DMS53 treated with DMSO at 0.1 percent for 48 hours (cell line): ENCODE measurements around the gene THADA.

Experiments
- DNase-seq: peaks from one replicate; lab custom pipeline; 2025; ENCODE audit not compliant: unreplicated experiment; lab: John Stamatoyannopoulos, UW

THADA gene

DNA sequence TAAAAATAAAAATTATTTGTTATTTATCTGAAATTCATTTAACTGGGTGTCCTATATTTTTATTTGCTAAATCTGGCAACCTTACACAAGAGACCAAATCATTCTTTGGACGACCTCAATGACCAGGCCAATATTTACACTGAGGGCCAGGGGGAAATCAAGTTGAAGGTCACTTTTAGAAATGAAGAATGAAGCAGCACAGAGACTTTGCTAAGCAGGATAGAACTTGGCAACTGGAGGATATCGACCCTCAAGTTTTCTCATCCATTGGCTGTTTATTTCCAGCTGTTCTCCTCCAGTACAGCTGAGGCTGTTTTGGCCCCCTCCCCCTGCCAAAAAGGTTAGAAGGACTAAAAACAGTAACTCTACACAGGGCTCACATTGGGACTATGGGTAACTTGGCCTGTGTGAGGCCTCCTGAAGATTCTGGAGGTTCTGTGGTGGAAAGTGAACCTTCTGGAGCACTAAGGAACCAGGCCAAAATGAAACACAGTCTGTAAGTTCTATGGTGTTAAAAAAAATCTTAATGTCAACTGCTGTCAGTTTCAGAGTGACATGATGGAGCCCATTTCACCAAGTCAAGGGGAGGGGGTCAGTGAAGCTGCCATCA lies 337.2 kb downstream of the THADA start:
- DNase-seq = no peak

DNA sequence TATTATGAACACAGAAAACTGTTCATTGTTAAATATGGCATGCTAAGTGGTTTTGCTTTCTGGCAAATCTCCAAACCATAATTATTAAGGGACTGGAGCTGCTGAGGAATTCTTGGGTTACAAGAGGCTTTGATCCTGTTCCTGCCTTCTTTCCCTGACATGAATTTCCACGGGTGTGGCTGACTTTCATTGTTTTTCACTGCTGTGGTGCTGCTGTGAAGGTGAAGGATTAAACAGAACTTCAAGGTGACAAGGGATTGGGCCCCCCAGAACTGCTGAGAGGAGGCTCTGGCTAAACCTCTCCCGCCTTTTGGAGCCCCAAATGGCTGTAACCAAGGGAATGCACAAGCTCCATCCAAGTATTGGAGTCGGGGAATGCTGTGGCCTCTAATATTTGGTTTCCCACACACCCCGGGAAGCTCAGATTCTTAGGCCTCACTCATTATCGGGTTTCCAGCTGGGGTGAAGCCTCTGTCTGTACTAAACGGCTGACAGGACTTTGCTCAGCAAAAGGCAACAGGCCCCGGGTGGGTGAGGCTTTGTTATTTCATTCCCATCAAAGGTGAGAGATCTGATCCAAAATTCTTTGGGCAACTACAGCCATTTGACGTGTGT lies 340.4 kb downstream of the THADA start:
- no peak for DNase-seq

- DNase-seq = no peak
These were observed 341.5 kb downstream of the THADA start for GRCh38 chr2:43254331-43254730.

DNA sequence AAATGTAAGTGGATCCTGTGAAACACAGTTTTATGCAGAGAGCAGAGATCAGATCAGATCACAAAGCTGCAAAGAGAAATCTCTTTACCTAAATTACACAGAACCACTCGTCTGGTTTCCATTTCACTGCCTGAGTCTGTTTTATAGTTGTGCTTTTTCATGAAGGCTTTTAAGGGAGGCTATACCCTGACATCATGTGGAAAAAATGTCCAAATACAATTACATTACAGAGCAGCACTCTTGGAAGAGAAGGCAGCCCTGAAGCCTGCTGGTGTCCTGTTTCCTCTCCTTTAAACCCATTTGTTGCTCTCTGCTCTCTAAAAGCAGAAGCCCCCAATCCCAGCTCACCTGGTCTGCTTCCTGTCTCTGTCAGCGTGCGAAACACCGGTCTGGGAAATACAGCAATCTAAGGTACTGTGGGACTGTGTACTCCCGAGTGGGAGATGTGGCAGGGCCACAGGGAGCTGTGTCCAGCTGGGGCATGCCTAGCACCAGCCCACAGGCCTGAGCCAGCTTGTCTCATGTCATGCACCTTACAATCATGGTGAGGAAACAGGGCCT lies 344.6 kb downstream of the THADA start:
- DNase-seq = no peak

DNA sequence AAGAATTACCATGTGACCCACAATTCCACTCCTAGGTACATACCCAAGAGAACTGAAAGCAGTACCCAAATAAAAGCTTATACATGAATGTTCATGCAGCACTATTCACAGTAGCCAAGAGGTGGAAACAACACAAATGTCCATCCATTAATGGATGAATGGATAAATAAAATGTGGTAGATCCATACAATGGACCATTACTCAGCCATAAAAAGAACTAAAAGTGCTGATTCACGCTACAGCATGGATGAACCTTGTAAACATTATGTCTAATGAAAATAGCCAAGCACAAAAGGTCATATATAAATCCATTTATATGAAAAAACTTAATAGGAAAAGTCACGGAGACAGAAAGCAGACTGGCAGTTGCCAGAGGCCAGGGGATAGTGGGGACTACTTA lies 345.8 kb downstream of the THADA start:
- DNase-seq = no peak

- no peak for DNase-seq
These were observed 347.2 kb downstream of the THADA start for GRCh38 chr2:43248621-43249020.

DNA sequence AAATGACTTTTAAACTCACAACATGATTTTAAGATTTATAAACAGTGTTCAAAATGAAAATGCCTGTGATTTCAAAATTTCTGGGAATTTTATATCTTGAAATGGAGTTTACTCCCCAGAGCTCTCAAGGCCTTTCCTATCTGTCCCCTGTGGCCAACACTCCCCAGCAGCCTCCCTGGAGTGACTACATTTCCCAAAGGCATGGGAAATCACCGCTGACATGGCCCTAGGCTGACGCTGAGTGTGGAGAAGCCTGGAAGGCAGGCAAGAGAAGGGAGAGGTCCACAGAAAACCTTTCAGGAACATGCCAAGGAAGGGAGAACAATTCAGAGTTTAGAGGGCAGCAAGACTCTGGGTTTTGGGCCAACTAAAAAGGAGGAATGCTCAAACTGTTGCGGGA lies 349.2 kb downstream of the THADA start:
- no peak for DNase-seq

DNA sequence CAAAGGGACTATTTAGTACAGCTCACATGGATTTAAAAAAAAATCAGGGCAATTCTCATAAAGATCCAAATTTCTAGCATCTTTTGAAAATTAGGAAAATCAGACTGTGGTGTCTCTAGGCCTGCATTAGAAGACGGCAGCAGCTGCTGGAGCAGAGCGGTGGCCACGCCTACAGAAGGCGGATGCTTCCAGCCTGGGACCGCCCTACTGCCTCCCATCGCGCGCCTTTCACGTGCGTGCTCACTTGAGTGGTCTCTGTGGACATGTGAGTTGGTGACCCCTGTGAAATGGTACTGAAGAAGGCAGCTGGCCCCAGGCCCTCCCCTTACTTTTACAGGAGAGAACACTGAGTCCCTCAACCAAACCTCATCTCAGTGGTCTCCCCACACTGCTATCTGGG lies 354.3 kb downstream of the THADA start:
- DNase-seq = no peak

DNA sequence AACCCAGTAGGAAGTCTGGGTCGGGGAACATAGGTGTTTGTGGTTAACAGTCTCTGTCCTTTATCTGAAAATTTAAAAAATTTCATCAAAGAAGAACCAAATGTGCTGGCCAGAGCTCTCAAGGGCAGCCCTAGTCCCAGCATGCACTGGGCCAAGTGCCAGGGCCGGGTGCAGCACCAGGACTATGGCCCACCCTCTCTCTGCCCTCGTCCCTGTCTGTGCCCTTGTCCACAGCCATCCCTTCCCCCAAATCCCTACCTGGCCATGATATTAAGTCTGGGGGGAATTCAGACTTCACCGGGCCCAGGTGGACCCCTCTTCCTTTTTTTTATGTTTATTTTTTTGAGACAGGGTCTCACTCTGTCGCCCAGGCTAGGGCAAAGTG lies 355.1 kb downstream of the THADA start:
- no peak for DNase-seq

DNA sequence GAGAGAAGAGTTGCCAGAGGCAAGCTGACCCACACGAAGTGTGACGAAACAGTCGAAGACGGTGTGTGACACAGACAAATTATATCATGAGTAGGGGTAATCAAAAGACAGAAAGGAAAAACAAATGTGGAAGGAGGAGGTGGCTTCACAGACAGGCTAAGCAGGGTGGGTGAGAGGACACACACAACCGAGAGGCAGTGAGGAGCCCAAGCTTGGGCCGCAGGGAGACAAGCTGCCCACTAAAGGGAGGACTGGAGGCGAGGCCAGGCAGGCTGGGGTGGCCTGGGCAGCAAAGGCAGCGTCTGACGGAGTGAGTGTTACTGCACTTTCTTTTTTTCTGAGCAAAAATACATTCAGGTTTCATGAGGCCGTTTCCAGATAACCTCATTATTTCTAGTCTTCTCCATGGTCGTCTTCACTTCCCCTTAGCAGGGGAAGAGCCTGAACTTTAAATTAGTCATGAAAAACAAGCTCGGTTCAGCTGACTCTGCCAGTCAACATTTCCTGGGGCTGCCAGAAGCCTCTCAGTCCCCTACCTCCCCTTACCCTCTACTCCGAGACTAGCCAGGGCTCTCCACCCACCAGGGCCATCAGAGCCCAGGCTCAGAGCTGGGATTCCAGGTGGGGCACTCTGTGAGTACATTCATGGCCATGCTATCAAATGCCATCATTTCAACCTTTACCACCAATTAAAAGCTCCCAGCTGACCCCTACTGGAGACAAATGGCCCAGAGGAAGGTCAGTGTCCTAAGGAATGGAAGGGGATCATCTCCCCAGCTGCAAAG lies 355.7 kb downstream of the THADA start:
- DNase-seq = no peak

- DNase-seq = no peak
These were observed 357.0 kb downstream of the THADA start for GRCh38 chr2:43238813-43239212.

GRCh38 chr2:43238176-43238575 lies 357.7 kb downstream of the THADA start:
- DNase-seq = no peak

DNA sequence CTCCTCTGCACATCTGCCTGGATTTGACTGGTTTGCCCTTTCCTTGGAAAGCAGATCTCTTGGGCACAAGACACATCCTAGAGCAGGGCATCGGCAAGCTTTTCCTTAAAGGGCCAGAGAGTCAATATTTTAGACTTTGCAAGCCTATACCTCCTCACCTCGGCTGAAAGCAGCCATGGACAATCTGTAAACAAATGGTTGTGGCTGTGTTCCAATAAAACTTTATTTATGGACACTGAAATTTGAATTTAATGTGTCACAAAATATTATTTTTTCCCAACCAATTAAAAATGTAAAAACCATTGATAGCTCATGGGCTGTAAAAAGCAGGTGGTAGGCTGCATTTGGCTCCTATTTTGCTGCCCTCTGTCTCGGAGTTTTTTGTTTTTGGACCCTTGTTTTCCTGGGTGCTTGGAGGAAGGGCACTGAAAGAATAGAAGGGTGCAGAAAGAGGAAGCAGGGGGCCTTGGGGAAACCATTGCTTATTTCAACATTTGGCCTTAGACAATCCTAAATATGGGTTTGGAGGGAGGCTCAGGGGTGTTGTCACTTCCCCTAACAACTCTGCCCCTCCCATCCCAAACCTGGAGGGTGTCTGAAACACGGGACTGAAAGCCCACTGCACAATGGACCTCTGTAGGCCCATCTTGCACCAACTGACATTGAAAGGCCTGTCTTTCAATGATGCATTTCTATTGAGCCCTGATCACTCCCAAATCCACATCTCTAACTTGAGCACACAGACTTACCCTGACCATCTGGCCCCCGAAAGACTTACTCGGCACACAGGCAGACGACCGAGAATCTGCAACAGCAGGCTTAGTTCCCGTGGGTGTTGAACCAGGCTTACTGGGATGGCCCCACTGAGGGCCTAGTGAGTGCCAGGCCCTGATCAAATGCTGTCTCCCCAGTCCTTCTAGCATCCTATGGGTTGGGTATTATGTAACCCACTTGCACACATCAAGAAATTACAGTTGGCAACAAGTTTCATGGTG lies 362.3 kb downstream of the THADA start:
- DNase-seq = no peak

DNA sequence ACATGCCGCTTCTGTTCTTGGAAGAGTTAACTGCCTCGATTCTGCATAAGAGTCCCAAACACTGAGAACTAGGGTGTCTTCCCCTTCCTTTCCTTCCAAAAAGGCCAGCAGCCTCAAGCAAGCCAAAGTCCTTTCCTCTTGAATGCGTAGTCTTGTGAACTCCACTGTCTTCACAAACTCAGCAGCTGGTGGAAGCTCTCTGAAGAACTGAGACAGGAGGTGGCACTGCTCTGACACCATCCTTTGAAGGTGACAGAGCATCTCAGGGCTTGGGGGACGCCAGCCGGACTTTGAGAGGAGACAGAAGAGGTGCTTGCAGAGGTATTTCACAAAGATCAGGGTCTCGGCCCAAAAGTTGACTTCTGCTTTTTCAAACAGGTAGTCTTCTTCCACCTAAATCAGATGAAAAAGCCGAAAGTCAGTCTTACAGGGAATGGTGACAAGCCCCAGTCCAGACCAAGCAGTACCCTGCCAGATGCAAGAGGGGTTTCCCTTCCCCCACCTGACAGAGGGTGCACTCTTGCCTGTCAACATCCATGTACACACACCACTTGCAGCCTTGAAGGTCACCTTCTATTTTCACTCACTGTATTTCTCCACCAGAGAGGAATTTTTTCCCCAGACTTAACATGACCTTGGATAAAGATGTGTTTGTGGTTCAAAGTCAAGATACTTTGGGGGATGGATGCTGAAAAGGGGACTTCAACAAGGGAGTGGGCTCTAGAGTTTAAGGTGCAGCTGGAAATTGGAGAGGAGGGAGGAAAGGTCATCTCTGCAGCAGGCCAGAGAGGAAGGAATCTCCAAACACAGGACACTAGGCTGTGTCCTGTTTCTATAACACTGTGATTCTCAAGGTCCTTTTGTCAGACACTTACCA lies 364.6 kb downstream of the THADA start:
- DNase-seq = no peak

DNA sequence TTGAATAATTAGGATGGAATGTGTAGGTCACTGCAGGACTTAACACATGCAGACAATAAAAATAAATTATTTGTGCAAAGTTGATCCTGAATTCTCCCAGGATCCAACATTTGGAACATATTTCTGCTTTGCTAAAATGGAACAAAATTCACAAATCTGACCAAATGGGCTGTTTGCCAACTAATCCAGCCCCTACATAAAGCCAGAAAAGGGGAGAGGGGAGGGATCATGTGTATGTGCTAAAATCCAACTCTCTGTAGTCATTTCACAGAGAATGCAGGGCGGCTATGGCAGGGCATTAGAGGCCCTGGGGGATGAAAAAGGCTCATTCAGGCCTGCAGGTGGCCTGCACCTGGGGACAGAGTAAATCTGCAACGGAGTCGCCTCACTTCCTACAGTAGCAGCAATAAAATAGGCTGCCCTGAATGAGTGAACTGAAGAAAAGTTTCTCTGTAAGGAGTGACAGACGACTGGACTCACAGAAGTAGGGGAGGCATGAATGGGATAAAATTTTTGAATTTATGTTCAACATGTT lies 365.4 kb downstream of the THADA start:
- no peak for DNase-seq

DNA sequence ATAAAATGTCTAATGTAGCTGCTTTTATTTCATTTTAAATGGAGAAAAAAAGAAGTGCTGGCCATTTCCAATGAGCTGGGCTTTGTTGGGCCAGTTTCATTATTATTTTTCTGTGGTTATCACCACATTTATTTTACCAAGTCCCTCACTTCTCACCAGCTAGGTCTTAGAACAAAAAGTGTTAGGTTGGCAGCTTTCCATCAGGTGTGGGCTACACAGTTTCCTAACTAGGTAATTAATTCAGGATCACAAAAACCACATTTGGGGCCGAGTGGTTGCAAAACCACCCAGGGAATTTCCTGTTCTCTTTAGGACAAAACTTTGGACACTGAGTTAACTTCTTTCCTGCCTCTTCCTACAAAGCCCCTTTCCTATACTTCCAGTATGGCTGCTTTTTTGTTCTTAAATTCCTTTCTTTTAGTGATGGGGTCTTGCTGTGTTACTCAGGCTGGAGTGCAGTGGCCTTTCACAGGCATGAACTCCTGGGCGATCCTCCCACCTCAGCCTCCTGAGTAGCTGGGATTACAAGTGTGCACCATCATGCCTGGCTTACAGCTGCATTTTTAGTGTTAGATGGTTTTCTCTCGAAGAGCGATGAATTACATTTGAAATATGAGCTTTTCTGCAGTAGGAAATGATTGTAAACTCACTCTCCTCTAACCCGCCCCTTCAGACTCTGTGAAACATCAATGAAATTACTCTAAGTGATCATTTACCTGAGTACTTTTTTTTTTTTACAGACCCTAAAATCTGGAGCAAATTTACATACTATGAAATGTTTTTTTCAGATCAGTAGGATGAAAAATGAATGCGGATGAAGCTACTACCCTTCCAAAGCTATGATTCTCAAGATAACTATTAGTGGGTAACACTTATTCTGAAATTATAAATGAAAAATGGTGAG lies 366.8 kb downstream of the THADA start:
- no peak for DNase-seq

DNA sequence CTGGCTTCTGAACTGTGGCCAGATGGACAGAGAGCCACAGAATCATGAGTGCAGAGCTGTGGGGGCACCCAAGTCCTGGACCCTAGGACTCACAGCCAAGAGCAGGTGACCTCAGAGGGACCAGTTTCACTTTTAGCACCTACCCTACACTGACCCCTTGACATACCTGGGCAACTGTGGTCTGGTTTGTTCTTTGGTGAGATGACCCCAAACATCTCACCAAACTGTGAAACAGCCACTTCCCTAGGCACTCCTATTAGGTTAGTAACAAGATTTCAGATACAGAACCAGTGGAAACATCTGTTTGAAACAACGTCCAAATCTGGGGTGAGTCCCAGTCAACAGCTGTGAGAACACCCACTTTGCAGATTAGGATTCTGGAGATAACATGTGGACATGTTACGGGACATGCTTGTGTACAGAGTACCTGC lies 367.5 kb downstream of the THADA start:
- no peak for DNase-seq

DNA sequence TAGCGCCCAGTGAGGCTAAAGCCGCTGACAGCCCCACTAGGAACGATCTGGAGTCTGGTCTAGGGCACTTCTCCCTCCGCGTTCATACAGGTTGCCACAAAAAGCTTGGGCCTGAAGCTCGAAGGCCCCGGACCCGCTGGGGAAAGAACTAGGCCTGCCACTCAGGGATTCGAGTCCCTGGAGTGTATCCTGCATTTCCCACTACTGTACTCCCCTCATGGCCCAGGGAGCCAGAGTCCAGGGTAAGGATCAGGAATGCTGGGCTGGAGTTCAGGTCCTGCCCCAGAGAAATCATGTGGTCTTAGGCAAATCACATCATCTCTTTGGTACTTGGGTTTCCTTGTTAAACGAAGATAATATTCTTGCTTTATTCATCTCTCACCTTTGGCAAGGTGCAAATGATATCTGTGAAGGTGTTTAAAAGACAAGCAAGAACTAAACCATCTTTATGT lies 368.0 kb downstream of the THADA start:
- DNase-seq = no peak
